ENCODE data around the gene PNISR.

Gene PNISR

GRCh38 chr6:99366852-99367251, 58.3 kb downstream of the PNISR start:
- CTCF ChIA-PET: interaction anchor here (1.6 to 1.7 kb wide), 2 partner anchors 29 to 37 kb away, joined by 4 to 6 read pairs; no protein-coding TSS in a partner anchor
- POLR2A ChIA-PET: no interaction called here
- TF ChIP-seq CTCF (IDR thresholded peaks at IDR 0.05; ENCODE audit: control extremely low read depth, extremely low read depth, low read depth, missing control alignments): no peak
- no peak for DNase-seq (ENCODE audit: extremely low spot score)

GRCh38 chr6:99364026-99364425, 61.1 kb downstream of the PNISR start:
- CTCF ChIA-PET: interaction anchor here (1.0 to 1.5 kb wide), 6 partner anchors 11 to 382 kb away, joined by 3 to 6 read pairs (median 3); no protein-coding TSS in a partner anchor

GRCh38 chr6:99362678-99363268, 62.3 kb downstream of the PNISR start:
- TF ChIP-seq CTCF (IDR thresholded peaks at IDR 0.05; ENCODE audit: control extremely low read depth, extremely low read depth, low read depth, missing control alignments): no peak
- CTCF ChIA-PET: interaction anchor here (0.6 kb wide), 1 partner anchor 19 kb away, joined by 3 read pairs; no protein-coding TSS in a partner anchor
- no peak for DNase-seq (ENCODE audit: extremely low spot score)
- POLR2A ChIA-PET: no interaction called here

More at GRCh38 chr6:99364026-99364425, 61.1 kb downstream of the PNISR start:
- peak; percentile 30 for DNase-seq (ENCODE audit: extremely low spot score)
- no peak for TF ChIP-seq CTCF (IDR thresholded peaks at IDR 0.05; ENCODE audit: control extremely low read depth, extremely low read depth, low read depth, missing control alignments)
- POLR2A ChIA-PET: interaction anchor here (0.6 kb wide), 1 partner anchor 55 kb away, joined by 5 read pairs; no protein-coding TSS in a partner anchor

- ChIA-PET CTCF (interaction anchor here (1.3 to 1.8 kb wide), 2 partner anchors 12 to 14 kb away, joined by 3 to 5 read pairs; no protein-coding TSS in a partner anchor), POLR2A (no interaction called here)
- DNase-seq (ENCODE audit: extremely low spot score): no peak
- no peak for TF ChIP-seq CTCF (IDR thresholded peaks at IDR 0.05; ENCODE audit: control extremely low read depth, extremely low read depth, low read depth, missing control alignments)
Observed at GRCh38 chr6:99359800-99360199, 65.3 kb downstream of the PNISR start.

GRCh38 chr6:99356641-99357040, 68.5 kb downstream of the PNISR start:
- ChIA-PET POLR2A (no interaction called here), CTCF (interaction anchor here (1.0 to 1.7 kb wide), 3 partner anchors 11 to 26 kb away, joined by 3 read pairs; no protein-coding TSS in a partner anchor)
- no peak for TF ChIP-seq CTCF (IDR thresholded peaks at IDR 0.05; ENCODE audit: control extremely low read depth, extremely low read depth, low read depth, missing control alignments)

GRCh38 chr6:99354983-99355382, 70.1 kb downstream of the PNISR start:
- ChIA-PET POLR2A (no interaction called here), CTCF (interaction anchor here (0.9 to 1.6 kb wide), 4 partner anchors 10 to 25 kb away, joined by 3 to 5 read pairs (median 3); no protein-coding TSS in a partner anchor)
- no peak for TF ChIP-seq CTCF (IDR thresholded peaks at IDR 0.05; ENCODE audit: control extremely low read depth, extremely low read depth, low read depth, missing control alignments)
- DNase-seq (ENCODE audit: extremely low spot score): no peak

More at GRCh38 chr6:99356641-99357040, 68.5 kb downstream of the PNISR start:
- DNase-seq (ENCODE audit: extremely low spot score): no peak
